IPS-15b (cell line): ENCODE results near the gene APBB1.
A peak's percentile ranks its signal among the peaks of the same experiment; 100 is the strongest.

ENCODE experiments used
- H3K27me3 ChIP-seq: one replicate; pipeline ENCODE4 v1.6.1; 2013; ENCODE audit warnings: low read length; ENCODE audit not compliant: control insufficient read depth, insufficient read depth
- H3K36me3 ChIP-seq: one replicate; pipeline ENCODE4 v1.6.1; 2013; ENCODE audit warnings: low read length; ENCODE audit not compliant: control insufficient read depth, insufficient read depth
- H3K4me1 ChIP-seq: one replicate; pipeline ENCODE4 v1.6.1; 2013; ENCODE audit warnings: mild to moderate bottlenecking, low read length; ENCODE audit not compliant: control insufficient read depth, insufficient read depth
- H3K4me3 ChIP-seq: one replicate; pipeline ENCODE4 v1.5.1; 2013; ENCODE audit warnings: low read depth, low read length
- H3K9ac ChIP-seq: one replicate; pipeline ENCODE4 v1.6.1; 2013; ENCODE audit warnings: low read depth, mild to moderate bottlenecking, low read length
- H3K9me3 ChIP-seq: one replicate; pipeline ENCODE4 v1.6.1; 2013; ENCODE audit warnings: mild to moderate bottlenecking, low read length; ENCODE audit not compliant: control insufficient read depth, insufficient read depth

Gene APBB1

GRCh38 chr11:6413791-6414201, 5.1 kb downstream of the APBB1 start:
- Histone ChIP-seq H3K9me3 (no peaks in the 10 kb centered on the region), H3K4me3 (no peak overlapping the region), H3K27me3 (no peaks in the 10 kb centered on the region), H3K4me1 (peaks cover 3% of the 10 kb centered on the region), H3K36me3 (peaks cover 2% of the 10 kb centered on the region), H3K9ac (no peak overlapping the region)

GRCh38 chr11:6411594-6412031, 7.3 kb downstream of the APBB1 start:
- H3K4me1 ChIP-seq: no peaks in the 10 kb centered on the region

GRCh38 chr11:6410695-6411430, 8.0 kb downstream of the APBB1 start:
- Histone ChIP-seq H3K36me3 (peaks cover 2% of the 10 kb centered on the region), H3K4me1 (no peaks in the 10 kb centered on the region), H3K9me3 (no peaks in the 10 kb centered on the region), H3K4me3 (no peak overlapping the region), H3K9ac (no peak overlapping the region), H3K27me3 (no peaks in the 10 kb centered on the region)

More at GRCh38 chr11:6411594-6412031, 7.3 kb downstream of the APBB1 start:
- Histone ChIP-seq H3K4me3 (no peak overlapping the region), H3K27me3 (no peaks in the 10 kb centered on the region), H3K9me3 (no peaks in the 10 kb centered on the region), H3K36me3 (peaks cover 2% of the 10 kb centered on the region), H3K9ac (no peak overlapping the region)

GRCh38 chr11:6406370-6406769, 12.5 kb downstream of the APBB1 start:
- Histone ChIP-seq H3K4me3 (no peak overlapping the region), H3K36me3 (peaks cover 2% of the 10 kb centered on the region), H3K4me1 (peaks cover 2% of the 10 kb centered on the region), H3K9ac (no peak overlapping the region), H3K27me3 (no peaks in the 10 kb centered on the region), H3K9me3 (no peaks in the 10 kb centered on the region)

- Histone ChIP-seq H3K9ac (no peak overlapping the region), H3K27me3 (no peaks in the 10 kb centered on the region), H3K36me3 (peaks cover 2% of the 10 kb centered on the region), H3K9me3 (no peaks in the 10 kb centered on the region), H3K4me3 (no peak overlapping the region), H3K4me1 (peaks cover 2% of the 10 kb centered on the region)
Observed at GRCh38 chr11:6405846-6406245, 13.0 kb downstream of the APBB1 start.

- H3K4me3 ChIP-seq: peak overlapping the region; percentile 31
Observed at GRCh38 chr11:6405052-6405667, 13.7 kb downstream of the APBB1 start.

GRCh38 chr11:6404342-6405051, 14.4 kb downstream of the APBB1 start:
- Histone ChIP-seq H3K9me3 (no peaks in the 10 kb centered on the region), H3K36me3 (no peaks in the 10 kb centered on the region), H3K9ac (no peak overlapping the region), H3K4me3 (peak overlapping the region; percentile 31), H3K27me3 (no peaks in the 10 kb centered on the region), H3K4me1 (peaks cover 2% of the 10 kb centered on the region)

More at GRCh38 chr11:6405052-6405667, 13.7 kb downstream of the APBB1 start:
- Histone ChIP-seq H3K9ac (no peak overlapping the region), H3K4me1 (peaks cover 2% of the 10 kb centered on the region), H3K9me3 (no peaks in the 10 kb centered on the region), H3K27me3 (no peaks in the 10 kb centered on the region), H3K36me3 (no peaks in the 10 kb centered on the region)

GRCh38 chr11:6403539-6403938, 15.4 kb downstream of the APBB1 start:
- no peaks in the 10 kb centered on the region for H3K27me3 ChIP-seq
- no peak overlapping the region for H3K4me3 ChIP-seq
- H3K36me3 ChIP-seq: no peaks in the 10 kb centered on the region
- H3K9ac ChIP-seq: no peak overlapping the region
- no peaks in the 10 kb centered on the region for H3K9me3 ChIP-seq
- peaks cover 2% of the 10 kb centered on the region for H3K4me1 ChIP-seq

GRCh38 chr11:6402561-6402981, 16.3 kb downstream of the APBB1 start:
- H3K27me3 ChIP-seq: no peaks in the 10 kb centered on the region
- no peak overlapping the region for H3K9ac ChIP-seq
- H3K36me3 ChIP-seq: no peaks in the 10 kb centered on the region
- no peaks in the 10 kb centered on the region for H3K9me3 ChIP-seq
- H3K4me3 ChIP-seq: no peak overlapping the region
- peaks cover 2% of the 10 kb centered on the region for H3K4me1 ChIP-seq

- Histone ChIP-seq H3K36me3 (no peaks in the 10 kb centered on the region), H3K9ac (no peak overlapping the region), H3K9me3 (no peaks in the 10 kb centered on the region), H3K4me1 (peaks cover 2% of the 10 kb centered on the region), H3K4me3 (no peak overlapping the region), H3K27me3 (no peaks in the 10 kb centered on the region)
Observed at GRCh38 chr11:6402061-6402470, 16.8 kb downstream of the APBB1 start.

GRCh38 chr11:6401464-6401863, 17.4 kb downstream of the APBB1 start:
- H3K9me3 ChIP-seq: no peaks in the 10 kb centered on the region
- H3K4me3 ChIP-seq: no peak overlapping the region
- H3K4me1 ChIP-seq: peaks cover 2% of the 10 kb centered on the region
- no peaks in the 10 kb centered on the region for H3K27me3 ChIP-seq
- no peak overlapping the region for H3K9ac ChIP-seq
- H3K36me3 ChIP-seq: no peaks in the 10 kb centered on the region
